NCI-H460 (cell line): ENCODE results near the gene NFS1. TPM values are rescaled to one million over a fixed set of nuclear protein-coding genes. Genes with fewer than 3 reads are reported as not detected.

Source experiments
- DNase-seq: peaks from one replicate; pipeline ENCODE4 v3.0.0-alpha.2; 2016; ENCODE audit warnings: low read depth; ENCODE audit errors: extremely low read depth
- total RNA-seq: library from RNA; depleted of rRNA; stranded (reverse); fragments of >200 nt; shearing (Covaris generic); gene quantifications from 2 replicates; pipeline ENCODE4 v1.2.3, GENCODE V29; 2014

Gene NFS1
- total RNA-seq, 1 experiment from 2014 or later = 101 TPM

GRCh38 chr20:35680452-35681183 is 18.5 kb downstream of the NFS1 start:
- DNase-seq = no peak

- no peak for DNase-seq
Observed at GRCh38 chr20:35674921-35675320, 24.2 kb downstream of the NFS1 start.

GRCh38 chr20:35673884-35674283 is 25.3 kb downstream of the NFS1 start:
- DNase-seq = no peak

GRCh38 chr20:35669681-35670080 is 29.5 kb downstream of the NFS1 start:
- DNase-seq = no peak

- no peak for DNase-seq
Observed at GRCh38 chr20:35669221-35669620, 29.9 kb downstream of the NFS1 start.

GRCh38 chr20:35665949-35666288 is 33.2 kb downstream of the NFS1 start:
- DNase-seq = no peak

GRCh38 chr20:35664466-35665206 is 34.5 kb downstream of the NFS1 start, which contains the start of the genes CPNE1 and RBM12:
CPNE1 (minus strand) TSS chr20:35664900; CDS start chr20:35632923, 31,977 bp downstream.
RBM12 (minus strand) TSS chr20:35664900; CDS start chr20:35655322, 9,578 bp downstream.
- DNase-seq = peak; percentile 87

GRCh38 chr20:35663516-35664465 is 35.4 kb downstream of the NFS1 start:
- peak; percentile 6 for DNase-seq

GRCh38 chr20:35662551-35662950 is 36.6 kb downstream of the NFS1 start:
- DNase-seq = no peak

- no peak for DNase-seq
Observed at GRCh38 chr20:35661908-35662307, 37.2 kb downstream of the NFS1 start.

GRCh38 chr20:35661053-35661452 is 38.1 kb downstream of the NFS1 start:
- no peak for DNase-seq

GRCh38 chr20:35660122-35660937 is 38.8 kb downstream of the NFS1 start:
- no peak for DNase-seq

- DNase-seq = no peak
Observed at GRCh38 chr20:35657271-35657670, 41.9 kb downstream of the NFS1 start.

GRCh38 chr20:35654415-35654814 is 44.7 kb downstream of the NFS1 start:
- DNase-seq = no peak

GRCh38 chr20:35653893-35654292 is 45.3 kb downstream of the NFS1 start:
- DNase-seq = no peak

GRCh38 chr20:35653430-35653734 is 45.8 kb downstream of the NFS1 start:
- DNase-seq = no peak

GRCh38 chr20:35652641-35653429 is 46.3 kb downstream of the NFS1 start:
- no peak for DNase-seq

- DNase-seq = no peak
Observed at GRCh38 chr20:35651958-35652357, 47.2 kb downstream of the NFS1 start.

- no peak for DNase-seq
Observed at GRCh38 chr20:35650632-35651031, 48.5 kb downstream of the NFS1 start.
